IMR-90 (cell line): Measurements from ENCODE around the gene ANLN. TPM values are rescaled to one million over a fixed set of nuclear protein-coding genes. Genes with fewer than 3 reads are reported as not detected.

Experiments
- ATAC-seq: fragments of 200-7000 bp; cut with Tn5 transposase; 2 replicates; pipeline ENCODE4 v1.9.1; 2020; ENCODE audit warnings: low read depth, mild to moderate bottlenecking, moderate library complexity
- BruUV-seq: library from RNA; stranded (reverse); fragments of 400-500 nt; replicated peaks from 2 replicates; lab custom pipeline; 2021; lab: Mats Ljungman, UMichigan
- CTCF ChIA-PET: fragments of 300-600 bp; formaldehyde crosslinking; extraction: SDS; loops from one replicate; lab custom pipeline; 2021; ENCODE audit warnings: antibody characterized with exemption; lab: Yijun Ruan, JAX
- POLR2A ChIA-PET: fragments of 300-600 bp; sonication (Branson Sonifier 250); formaldehyde crosslinking; loops from one replicate; lab custom pipeline; 2022; ENCODE audit warnings: antibody characterized with exemption; ENCODE audit not compliant: unreplicated experiment; lab: Charles Lee
- DNase-seq: peaks from one replicate; pipeline ENCODE4 v3.0.0; 2013
- H2AFZ ChIP-seq: replicated peaks from 2 replicates; pipeline ENCODE3; 2013; ENCODE audit warnings: low read length, mild to moderate bottlenecking; ENCODE audit not compliant: poor library complexity
- H2AK5ac ChIP-seq: 2 replicates; pipeline ENCODE4 v1.6.1; 2013; ENCODE audit warnings: low read depth, low read length, inconsistent platforms
- H2AK9ac ChIP-seq: replicated peaks from 2 replicates; pipeline ENCODE3; 2013; ENCODE audit warnings: mild to moderate bottlenecking, low read depth, low read length, moderate library complexity; ENCODE audit not compliant: poor library complexity
- H2BK120ac ChIP-seq: 2 replicates; pipeline ENCODE4 v1.6.1; 2013; ENCODE audit warnings: low read depth, low read length, inconsistent platforms
- H2BK15ac ChIP-seq: 3 replicates; pipeline ENCODE4 v1.6.1; 2013; ENCODE audit warnings: low read depth, low read length, inconsistent platforms
- H2BK20ac ChIP-seq: 2 replicates; pipeline ENCODE4 v1.6.1; 2013; ENCODE audit warnings: low read depth, mild to moderate bottlenecking, inconsistent platforms, low read length, moderate library complexity
- H2BK5ac ChIP-seq: 2 replicates; pipeline ENCODE4 v1.6.1; 2013; ENCODE audit warnings: mild to moderate bottlenecking, low read depth, low read length, inconsistent platforms; ENCODE audit not compliant: poor library complexity, severe bottlenecking
- H3K14ac ChIP-seq: replicated peaks from 2 replicates; pipeline ENCODE4 v1.6.1; 2013; ENCODE audit warnings: low read depth, low read length, inconsistent platforms
- H3K18ac ChIP-seq: 2 replicates; pipeline ENCODE4 v1.6.1; 2013; ENCODE audit warnings: low read depth, low read length, control low read depth
- H3K23ac ChIP-seq: 2 replicates; pipeline ENCODE4 v1.6.1; 2013; ENCODE audit warnings: low read depth, low read length, inconsistent platforms
- H3K27ac ChIP-seq: 2 replicates; pipeline ENCODE4 v1.5.1; 2013; ENCODE audit warnings: mild to moderate bottlenecking, control low read depth, low read length; ENCODE audit not compliant: insufficient read depth
- H3K27me3 ChIP-seq: 2 replicates; pipeline ENCODE4 v1.6.1; 2013; ENCODE audit warnings: low read length; ENCODE audit not compliant: control insufficient read depth, insufficient read depth
- H3K36me3 ChIP-seq: 2 replicates; pipeline ENCODE4 v1.6.1; 2013; ENCODE audit warnings: low read length, mixed read lengths; ENCODE audit not compliant: control insufficient read depth, insufficient read depth
- H3K4ac ChIP-seq: 2 replicates; pipeline ENCODE4 v1.6.1; 2013; ENCODE audit warnings: low read depth, low read length, inconsistent platforms
- H3K4me1 ChIP-seq: 2 replicates; pipeline ENCODE4 v1.6.1; 2013; ENCODE audit warnings: low read length, mixed read lengths; ENCODE audit not compliant: control insufficient read depth, insufficient read depth
- H3K4me2 ChIP-seq: 2 replicates; pipeline ENCODE4 v1.6.1; 2013; ENCODE audit warnings: low read depth, mild to moderate bottlenecking, control low read depth, low read length, moderate library complexity
- H3K4me3 ChIP-seq: 2 replicates; pipeline ENCODE4 v1.5.1; 2013; ENCODE audit warnings: low read depth, mild to moderate bottlenecking, control low read depth, low read length, moderate library complexity; ENCODE audit not compliant: insufficient read depth
- H3K56ac ChIP-seq: 2 replicates; pipeline ENCODE4 v1.6.1; 2013; ENCODE audit warnings: low read length, inconsistent platforms; ENCODE audit not compliant: insufficient read depth; ENCODE audit errors: extremely low read depth
- H3K79me1 ChIP-seq, 2 experiments: 2 replicates each; pipeline ENCODE4 v1.6.1; 2013; ENCODE audit warnings: low read length in 2 of 2, inconsistent platforms in 1 of 2, low read depth in 1 of 2
- H3K9ac ChIP-seq: 2 replicates; pipeline ENCODE4 v1.6.1; 2013; ENCODE audit warnings: low read depth, low read length, control low read depth
- H3K9me1 ChIP-seq: 2 replicates; pipeline ENCODE4 v1.6.1; 2013; ENCODE audit warnings: low read length, inconsistent platforms; ENCODE audit not compliant: insufficient read depth
- H3K9me3 ChIP-seq: 2 replicates; pipeline ENCODE4 v1.6.1; 2013; ENCODE audit warnings: low read length; ENCODE audit not compliant: control insufficient read depth, insufficient read depth
- H4K20me1 ChIP-seq: 2 replicates; pipeline ENCODE4 v1.6.1; 2013; ENCODE audit warnings: low read length, inconsistent platforms; ENCODE audit not compliant: insufficient read depth
- H4K5ac ChIP-seq: 2 replicates; pipeline ENCODE4 v1.6.1; 2013; ENCODE audit warnings: mild to moderate bottlenecking, low read depth, low read length, control low read depth
- H4K8ac ChIP-seq, 2 experiments: 2 replicates each; pipeline ENCODE4 v1.6.1; 2013; ENCODE audit warnings: low read depth in 2 of 2, low read length in 2 of 2, control low read depth in 1 of 2, inconsistent platforms in 1 of 2
- H4K91ac ChIP-seq: 2 replicates; pipeline ENCODE4 v1.6.1; 2013; ENCODE audit warnings: low read depth, low read length, inconsistent platforms; ENCODE audit not compliant: insufficient read depth
- CEBPB ChIP-seq: IDR thresholded peaks from 2 replicates; pipeline ENCODE4 v1.6.1; 2012; ENCODE audit warnings: low read depth, low read length, improper control_type of control experiment
- WGBS, 2 experiments: methylation state at CpG; one replicate each; pipeline versions ENCODE4 v1.1.5 to v1.1.7; 2013; ENCODE audit warnings: missing lambda C conversion rate in 2 of 2; ENCODE audit not compliant: insufficient read length in 1 of 2; ENCODE audit errors: extremely low coverage in 2 of 2; 5-methylcytosine and 5-hydroxymethylcytosine counted together
- dilution Hi-C: fragments of 300-500 bp; cut with HindIII; formaldehyde crosslinking; loops from one replicate; pipeline ENCODE4 v1.14.3; 2018; ENCODE audit warnings: low sequenced_read_pairs; ENCODE audit not compliant: unreplicated experiment
- in situ Hi-C: fragments of 300-500 bp; cut with MboI; formaldehyde crosslinking; loops from 3 replicates; pipeline ENCODE4 v1.14.3; 2019; ENCODE audit warnings: low sequenced_read_pairs, inconsistent platforms, mixed read lengths
- intact Hi-C: fragments of 100-400 bp; cut with micrococcal nuclease; formaldehyde crosslinking; loops from 2 replicates; pipeline ENCODE4 v1.10.0; 2022
- polyA plus RNA-seq, 3 experiments: library from polyadenylated mRNA; depleted of rRNA; stranded (reverse); fragments of >200 nt; gene quantifications; 2 replicates each; pipeline ENCODE4 v1.2.3, GENCODE V29; 2012; ENCODE audit warnings: low replicate concordance in 1 of 3
- total RNA-seq: library from RNA; depleted of rRNA; stranded (reverse); fragments of >200 nt; gene quantifications from 2 replicates; pipeline ENCODE4 v1.2.3, GENCODE V29; 2012
- TF ChIP-seq, protein P1 (sequence below): fragments of 150-350 bp; IDR thresholded peaks from 2 replicates; pipeline ENCODE4 v1.6.1; 2016; ENCODE audit warnings: low read depth, mild to moderate bottlenecking, low read length, moderate library complexity, borderline replicate concordance

The ANLN gene
- total and polyA plus RNA-seq, 2 of the 4 experiments (the other 2 are of a cell fraction), result 60.5 to 276 TPM

DNA sequence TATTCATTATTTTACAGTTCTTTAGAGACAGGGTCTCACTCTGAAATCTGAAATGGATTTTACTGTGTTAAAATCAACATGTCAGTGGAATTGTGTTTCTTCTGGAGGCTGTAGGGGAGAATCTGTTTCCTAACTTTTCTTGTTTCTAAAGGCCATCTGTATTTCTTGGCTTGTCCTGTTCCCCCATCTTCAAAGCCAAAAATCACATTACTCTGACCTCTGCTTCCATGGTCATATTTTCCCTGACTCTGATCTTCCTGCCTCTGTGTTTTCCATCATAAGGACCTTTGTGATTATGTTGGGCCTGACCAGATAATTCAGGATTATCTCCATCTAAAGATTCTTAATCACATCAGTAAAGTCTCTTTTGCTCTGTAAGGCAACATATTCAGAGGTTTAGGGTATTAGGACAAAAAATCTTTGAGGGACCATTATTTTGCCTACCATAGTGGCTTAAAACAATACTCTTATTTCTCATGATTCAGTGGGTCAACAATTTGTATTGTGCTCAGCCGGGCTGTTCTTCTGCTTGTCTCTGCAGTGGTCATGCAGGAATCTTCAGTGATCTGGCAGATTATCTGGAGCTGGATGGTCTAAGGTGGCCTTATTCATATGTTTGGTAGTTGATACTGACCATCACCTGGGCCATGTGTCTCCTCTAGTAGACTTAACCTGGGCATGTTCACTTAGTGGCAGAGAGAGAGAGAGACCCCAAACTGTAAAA, 5.7 kb downstream of the ANLN start:
- Histone ChIP-seq H2AK9ac (peak overlapping the region; percentile 6), H2BK5ac (peak overlapping the region; percentile 95), H3K36me3 (peaks cover 4% of the 10 kb centered on the region), H4K5ac (peak overlapping the region; percentile 89), H3K4me1 (peaks cover 9% of the 10 kb centered on the region), H3K14ac (no peak overlapping the region), H4K20me1 (0 out of 2 replicates have a peak, but pooled peaks cover 4% of the 10 kb centered on the region), H3K4me3 (no peak overlapping the region), H3K4ac (peak overlapping the region; percentile 67), H2BK15ac (peak overlapping the region; percentile 42; the same call in 2 of the 3 replicates), H3K18ac (peak overlapping the region; percentile 80; the same call in 1 of the 2 replicates), H3K9me1 (peaks cover 3% of the 10 kb centered on the region; the same call in 1 of the 2 replicates), H3K27me3 (no peaks in the 10 kb centered on the region), H2AK5ac (peak overlapping the region; percentile 62; the same call in 1 of the 2 replicates), H4K91ac (peak overlapping the region; percentile 3; the same call in 1 of the 2 replicates), H2BK20ac (peak overlapping the region; percentile 45; the same call in 1 of the 2 replicates), H4K8ac (peak overlapping the region; percentile 28 to 66; a peak in 3 of 4 replicates), H3K27ac (peak overlapping the region; percentile 71; the same call in 1 of the 2 replicates), H3K79me1 (peaks cover 4 to 30% of the 10 kb centered on the region in 2 experiments), H3K56ac (no peak overlapping the region), H3K9ac (no peak overlapping the region), H3K9me3 (peaks cover 2% of the 10 kb centered on the region), H2BK120ac (peak overlapping the region; percentile 58), H2AFZ (no peak overlapping the region), H3K23ac (peak overlapping the region; percentile 79; the same call in 1 of the 2 replicates), H3K4me2 (no peak overlapping the region)
- intact Hi-C loops (no loop called here), in situ Hi-C loops (no loop called here), dilution Hi-C loops (no loop called here)
- ATAC-seq, result no peak
- BruUV-seq, result no TSS peak
- CTCF ChIA-PET, result no interaction called here
- no CpG with 5 or more reads among the region's 1 CpG for WGBS, 2 experiments
- no peak for TF ChIP-seq CEBPB
- TF ChIP-seq, protein P1, sequence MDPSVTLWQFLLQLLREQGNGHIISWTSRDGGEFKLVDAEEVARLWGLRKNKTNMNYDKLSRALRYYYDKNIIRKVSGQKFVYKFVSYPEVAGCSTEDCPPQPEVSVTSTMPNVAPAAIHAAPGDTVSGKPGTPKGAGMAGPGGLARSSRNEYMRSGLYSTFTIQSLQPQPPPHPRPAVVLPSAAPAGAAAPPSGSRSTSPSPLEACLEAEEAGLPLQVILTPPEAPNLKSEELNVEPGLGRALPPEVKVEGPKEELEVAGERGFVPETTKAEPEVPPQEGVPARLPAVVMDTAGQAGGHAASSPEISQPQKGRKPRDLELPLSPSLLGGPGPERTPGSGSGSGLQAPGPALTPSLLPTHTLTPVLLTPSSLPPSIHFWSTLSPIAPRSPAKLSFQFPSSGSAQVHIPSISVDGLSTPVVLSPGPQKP, result no peak
- POLR2A ChIA-PET, result interaction anchor here (0.7 kb wide), 1 partner anchor 334 kb away, joined by 3 read pairs; no protein-coding TSS in a partner anchor
- no peak for DNase-seq
